Measurements from ENCODE around the gene HLA-DQA1.
"Not testable (repeated sequence)": the region's sequence is repeated elsewhere in the genome, so short reads cannot be mapped to it uniquely, and the experiment has no call there.

HLA-DQA1 gene

GRCh38 chr6:32637219-32637880 lies at the start of gene HLA-DQA1:
TSS of gene HLA-DQA1 (plus strand) at chr6:32637406. CDS start at chr6:32637459, 53 bp downstream.
- no peak for DNase-seq (ENCODE audit: low read depth)

DNA sequence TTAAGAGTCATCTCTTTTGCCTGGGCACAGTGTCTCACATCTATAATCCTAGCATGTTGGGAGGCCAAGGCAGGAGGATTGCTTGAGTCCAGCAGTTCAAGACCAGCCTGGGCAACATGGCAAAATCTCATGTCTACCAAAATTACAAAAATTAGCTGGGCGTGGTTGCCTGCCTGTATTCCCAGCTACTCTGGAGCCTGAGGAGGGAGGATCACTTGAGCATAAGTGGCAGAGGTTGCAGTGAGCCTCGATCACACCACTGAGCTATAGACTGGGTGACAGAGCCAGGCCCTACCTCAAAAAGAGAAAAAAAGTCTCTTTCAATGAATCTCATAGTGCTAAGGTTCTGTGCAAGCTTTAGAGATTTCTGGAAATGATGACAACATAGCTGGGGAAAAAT lies 49.0 kb upstream of the HLA-DQA1 start:
- no peak for DNase-seq (ENCODE audit: low read depth)

GRCh38 chr6:32589596-32590449 lies 47.4 kb upstream of the HLA-DQA1 start, which contains the start of gene HLA-DRB1:
TSS of gene HLA-DRB1 (minus strand) at chr6:32589848. CDS start at chr6:32589742, 106 bp downstream.
- DNase-seq (ENCODE audit: low read depth): no peak

DNA sequence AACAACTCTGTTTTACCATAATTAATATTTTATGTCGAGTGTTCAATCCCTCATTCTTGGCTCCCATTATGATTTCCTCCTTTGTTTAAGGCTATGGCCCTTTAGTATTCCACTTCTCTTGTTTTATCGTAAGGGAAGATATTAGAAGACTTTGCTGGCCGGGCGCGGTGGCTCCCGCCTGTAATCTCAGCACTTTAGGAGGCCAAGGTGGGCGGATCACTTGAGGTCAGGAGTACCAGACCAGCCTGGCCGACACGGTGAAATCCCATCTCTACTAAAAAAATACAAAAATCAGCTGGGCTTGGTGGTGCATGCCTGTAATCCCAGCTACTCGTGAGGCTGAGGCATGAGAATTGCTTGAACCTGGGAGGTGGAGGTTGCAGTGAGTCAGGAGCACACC lies 46.5 kb upstream of the HLA-DQA1 start:
- DNase-seq (ENCODE audit: low read depth): not testable (repeated sequence)

GRCh38 chr6:32597024-32597423 lies 40.2 kb upstream of the HLA-DQA1 start:
- DNase-seq (ENCODE audit: low read depth): no peak

GRCh38 chr6:32602383-32602782 lies 34.8 kb upstream of the HLA-DQA1 start:
- DNase-seq (ENCODE audit: low read depth): no peak

GRCh38 chr6:32603222-32603621 lies 34.0 kb upstream of the HLA-DQA1 start:
- no peak for DNase-seq (ENCODE audit: low read depth)

GRCh38 chr6:32603888-32604287 lies 33.3 kb upstream of the HLA-DQA1 start:
- no peak for DNase-seq (ENCODE audit: low read depth)

- DNase-seq (ENCODE audit: low read depth): no peak
Observed at GRCh38 chr6:32604434-32604877, 32.8 kb upstream of the HLA-DQA1 start.

DNA sequence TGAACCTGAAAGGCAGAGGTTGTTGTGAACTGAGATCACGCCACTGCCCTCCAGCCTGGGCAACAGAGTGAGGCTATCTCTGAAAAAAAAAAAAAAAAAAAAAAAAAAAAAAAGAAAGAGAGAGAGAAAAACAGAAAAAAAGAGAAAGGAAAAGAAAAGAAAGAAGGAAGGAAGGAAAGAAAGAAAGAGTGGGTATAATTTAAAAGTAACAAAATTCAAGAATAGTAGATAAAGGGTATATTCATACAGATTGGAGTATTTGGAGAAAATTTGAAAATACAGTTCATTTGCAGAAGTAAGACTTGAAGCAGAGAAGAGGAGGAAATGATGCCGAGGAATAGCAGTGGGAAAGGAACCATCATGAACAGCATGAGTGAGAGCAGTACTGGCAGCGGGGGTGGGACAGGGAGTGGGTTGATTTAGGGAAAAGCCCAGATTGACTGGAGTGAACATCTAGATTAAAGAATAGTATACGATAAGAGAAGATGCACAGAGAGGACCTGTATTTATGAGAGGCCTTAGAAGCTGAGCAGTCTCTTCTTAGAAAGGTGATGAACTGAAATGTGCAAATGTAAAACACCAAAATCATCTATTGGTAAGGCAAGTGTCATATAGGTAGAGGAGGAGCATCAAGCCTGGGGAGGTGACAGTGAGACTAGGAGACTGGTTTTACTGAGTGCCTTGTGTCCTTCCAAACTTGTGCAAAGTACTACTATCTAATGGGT lies 29.8 kb upstream of the HLA-DQA1 start:
- no peak for DNase-seq (ENCODE audit: low read depth)

- DNase-seq (ENCODE audit: low read depth): no peak
Observed at GRCh38 chr6:32607988-32608298, 29.3 kb upstream of the HLA-DQA1 start.

- no peak for DNase-seq (ENCODE audit: low read depth)
Observed at GRCh38 chr6:32608362-32608761, 28.8 kb upstream of the HLA-DQA1 start.

DNA sequence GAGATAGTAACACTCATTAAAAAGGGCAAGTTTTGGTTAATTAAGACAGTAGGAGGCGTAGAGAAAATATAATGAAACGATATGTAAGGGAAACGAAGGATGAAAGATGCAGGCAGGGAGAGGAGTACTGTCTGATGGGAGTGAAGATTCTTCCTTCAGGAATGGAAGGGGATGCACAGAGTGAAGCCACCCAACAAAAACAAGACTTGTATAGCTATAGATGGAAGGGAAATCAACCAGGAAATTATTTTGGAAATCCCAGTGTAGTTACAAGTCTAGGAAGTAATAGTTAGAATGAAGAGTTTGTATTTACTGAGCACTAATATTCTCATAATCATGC lies 27.8 kb upstream of the HLA-DQA1 start:
- DNase-seq (ENCODE audit: low read depth): no peak

DNA sequence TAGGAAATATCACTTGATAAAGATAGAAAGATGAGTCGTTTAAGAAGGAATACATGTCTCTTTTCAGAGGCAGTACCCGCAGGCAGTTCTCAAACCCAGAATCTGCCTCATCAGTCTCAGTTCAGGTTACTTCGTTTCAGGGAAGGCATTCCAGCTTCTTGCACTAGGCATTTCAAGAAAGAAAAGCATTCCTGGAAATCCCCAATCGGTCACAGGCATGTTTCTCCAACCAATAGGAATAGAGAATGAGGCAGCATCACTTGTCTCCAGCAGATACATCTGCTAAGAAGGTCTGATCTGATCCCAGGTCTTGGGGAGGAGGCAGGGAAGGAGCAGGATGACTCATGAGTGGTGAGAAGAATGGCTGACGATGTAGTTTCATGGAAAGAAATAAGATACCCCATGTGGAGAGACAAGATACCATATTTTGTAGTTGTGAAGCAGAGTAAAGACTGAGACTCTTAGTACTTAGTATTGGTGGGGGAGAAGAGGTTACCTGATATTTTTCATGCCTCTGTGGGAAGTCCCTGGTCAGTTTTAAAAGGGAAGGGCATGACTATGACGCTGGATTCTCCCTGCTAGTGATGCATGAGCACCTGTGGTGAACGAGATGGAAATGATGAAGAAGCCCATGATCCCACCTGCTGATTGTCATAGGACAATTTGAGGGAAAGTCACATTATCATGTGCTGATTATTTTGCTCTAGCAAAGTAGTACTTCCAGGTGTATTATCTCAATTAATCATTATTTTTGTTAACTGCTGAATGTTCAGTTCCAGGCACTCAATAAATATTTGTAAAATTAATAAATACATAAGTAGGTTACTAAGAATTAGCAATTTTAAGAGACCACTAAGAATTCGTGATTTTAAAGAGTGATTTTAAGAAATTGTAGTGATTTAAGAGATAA lies 27.2 kb upstream of the HLA-DQA1 start:
- no peak for DNase-seq (ENCODE audit: low read depth)

DNA sequence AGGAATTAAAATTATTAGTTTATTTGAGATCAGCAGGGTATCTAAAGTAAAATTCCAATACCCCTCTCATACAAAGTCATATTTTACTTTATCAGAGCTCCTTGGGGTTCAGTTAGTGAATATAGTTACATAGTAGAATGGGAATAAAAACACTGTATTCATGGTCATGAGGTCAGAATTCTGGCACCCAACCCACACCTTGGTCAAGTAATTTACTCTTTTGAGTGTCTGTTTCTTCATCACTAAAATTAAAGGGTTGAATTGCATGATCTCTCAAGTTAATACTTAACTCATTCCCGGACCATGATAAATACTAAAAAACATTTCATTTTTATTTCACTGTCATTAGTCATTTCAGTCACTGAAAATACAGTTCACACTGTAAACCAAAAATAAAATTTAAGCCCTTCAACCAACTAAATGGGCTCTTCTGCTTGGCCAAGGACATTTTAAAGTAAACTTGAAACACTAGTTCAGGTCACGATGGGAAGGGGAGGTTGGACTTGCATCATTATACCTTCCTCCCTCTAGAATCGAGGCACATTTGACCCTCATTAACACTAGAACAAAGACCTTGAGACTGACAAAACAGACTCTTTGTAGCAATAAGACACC lies 26.4 kb upstream of the HLA-DQA1 start:
- no peak for DNase-seq (ENCODE audit: low read depth)

DNA sequence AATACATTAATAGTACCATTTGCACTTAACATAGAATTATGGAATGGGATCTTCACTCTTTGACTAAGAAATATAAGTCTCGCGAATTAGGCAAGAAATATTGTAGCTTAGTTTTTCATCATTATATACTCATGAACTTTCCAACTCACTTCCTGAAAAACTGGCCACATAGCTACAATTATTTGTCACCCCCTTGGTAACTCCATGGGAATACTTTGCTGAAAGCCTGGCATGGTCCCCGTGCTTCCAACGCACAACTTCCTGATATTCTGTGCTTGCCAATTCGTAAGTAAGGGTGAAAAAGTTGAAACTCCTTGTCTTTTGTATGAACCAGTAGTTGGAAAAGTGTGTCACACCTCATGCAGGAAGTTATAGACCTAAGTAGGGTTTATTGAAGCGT lies 23.7 kb upstream of the HLA-DQA1 start:
- no peak for DNase-seq (ENCODE audit: low read depth)

- no peak for DNase-seq (ENCODE audit: low read depth)
Observed at GRCh38 chr6:32614366-32615081, 22.7 kb upstream of the HLA-DQA1 start.

GRCh38 chr6:32615885-32616532 lies 21.2 kb upstream of the HLA-DQA1 start:
- DNase-seq (ENCODE audit: low read depth): no peak

DNA sequence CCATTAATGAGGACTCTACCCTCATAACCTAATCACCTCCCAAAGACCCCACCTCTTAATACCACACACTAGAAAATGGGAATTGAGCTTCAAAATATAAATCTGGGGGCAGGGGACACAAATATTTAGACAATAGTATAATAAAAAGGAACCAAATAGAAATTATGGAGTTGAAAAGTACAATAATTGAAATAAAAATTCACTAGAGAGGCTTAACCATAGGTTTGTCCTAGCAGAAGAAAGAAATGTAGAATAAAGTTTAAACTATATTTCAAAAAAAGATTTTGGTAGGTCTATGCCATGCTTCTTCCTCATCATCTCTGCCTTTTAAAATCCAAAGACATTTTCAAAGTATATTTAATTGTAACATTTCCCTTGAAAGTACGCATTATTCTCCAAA lies 19.5 kb upstream of the HLA-DQA1 start:
- no peak for DNase-seq (ENCODE audit: low read depth)

DNA sequence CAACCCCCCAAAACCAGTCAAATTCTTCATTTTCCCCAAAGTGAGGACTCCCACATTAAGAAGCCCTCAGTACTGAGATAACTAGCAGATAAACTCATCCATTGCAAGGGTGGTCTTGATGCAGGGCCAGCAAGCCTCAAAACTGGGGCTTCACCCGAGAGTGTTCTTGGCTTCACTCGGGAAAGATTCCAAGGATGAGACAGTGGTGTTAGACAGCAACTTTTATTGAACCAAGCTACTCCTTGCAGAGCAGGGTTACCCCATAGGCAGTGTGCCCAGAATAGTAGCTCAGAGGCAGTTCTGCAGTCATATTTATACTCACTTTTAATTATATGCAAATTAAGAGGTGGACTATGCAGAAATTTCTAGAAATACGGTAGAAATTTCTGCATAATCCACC lies 15.8 kb upstream of the HLA-DQA1 start:
- DNase-seq (ENCODE audit: low read depth): no peak
